LHCN-M2 (cell line): Measurements from ENCODE around the gene ACTG1. TPM values are rescaled to one million over a fixed set of nuclear protein-coding genes. Genes with fewer than 3 reads are reported as not detected.

ENCODE experiments used
- DNase-seq: peaks from one replicate; pipeline ENCODE4 v3.0.0-alpha.2; 2012; ENCODE audit warnings: low read depth
- total RNA-seq: library from RNA; depleted of rRNA; stranded (reverse); fragments of >200 nt; gene quantifications from 2 replicates; pipeline ENCODE4 v1.2.3, GENCODE V29; 2014

The ACTG1 gene
- total RNA-seq, 1 experiment from 2014 or later, result 6,893 TPM

- DNase-seq, result no peak
Measured at GRCh38 chr17:81545160-81545949, 32.8 kb upstream of the ACTG1 start.

- no peak for DNase-seq
Measured at GRCh38 chr17:81544281-81544974, 31.8 kb upstream of the ACTG1 start.

GRCh38 chr17:81543756-81544155 lies 31.2 kb upstream of the ACTG1 start:
- no peak for DNase-seq

GRCh38 chr17:81543339-81543675 lies 30.7 kb upstream of the ACTG1 start:
- DNase-seq, result no peak

- no peak for DNase-seq
Measured at GRCh38 chr17:81542431-81543338, 30.1 kb upstream of the ACTG1 start.

GRCh38 chr17:81541123-81541522 lies 28.5 kb upstream of the ACTG1 start:
- DNase-seq, result no peak

- DNase-seq, result no peak
Measured at GRCh38 chr17:81540676-81541027, 28.1 kb upstream of the ACTG1 start.

- no peak for DNase-seq
Measured at GRCh38 chr17:81539961-81540675, 27.5 kb upstream of the ACTG1 start.

- DNase-seq, result no peak
Measured at GRCh38 chr17:81539571-81539900, 26.9 kb upstream of the ACTG1 start.

- no peak for DNase-seq
Measured at GRCh38 chr17:81538651-81539570, 26.3 kb upstream of the ACTG1 start.

- peak; percentile 86 for DNase-seq
Measured at GRCh38 chr17:81537856-81538555, 25.4 kb upstream of the ACTG1 start.

- no peak for DNase-seq
Measured at GRCh38 chr17:81537343-81537855, 24.8 kb upstream of the ACTG1 start.

GRCh38 chr17:81536299-81537290 lies 24.0 kb upstream of the ACTG1 start:
- no peak for DNase-seq

GRCh38 chr17:81535480-81536298 lies 23.1 kb upstream of the ACTG1 start:
- no peak for DNase-seq

- no peak for DNase-seq
Measured at GRCh38 chr17:81535007-81535328, 22.4 kb upstream of the ACTG1 start.

- peak; percentile 31 for DNase-seq
Measured at GRCh38 chr17:81534157-81535006, 21.8 kb upstream of the ACTG1 start.
